Right renal cortex interstitium (tissue), 3 donors: ENCODE measurements around the gene AGAP4. TPM values are rescaled to one million over a fixed set of nuclear protein-coding genes. Genes with fewer than 3 reads are reported as not detected.
"Not testable (repeated sequence)": the region's sequence is repeated elsewhere in the genome, so short reads cannot be mapped to it uniquely, and the experiment has no call there.

Experiments used
- DNase-seq, 3 donors: peaks; one replicate each; pipeline ENCODE4 v3.0.0-alpha.2; 2013; ENCODE audit warnings: low read depth in 3 of 3, low spot score in 2 of 3
- polyA plus RNA-seq, 3 donors: library from polyadenylated mRNA; unstranded; fragments of 120-200 nt; gene quantifications; one replicate each; pipeline ENCODE4 v1.2.1, GENCODE V29; 2013; ENCODE audit not compliant: insufficient read length in 3 of 3

Gene AGAP4
- polyA plus RNA-seq, 3 donors = 23.1 to 31.1 (median 25.4) TPM

- DNase-seq = not testable (repeated sequence)
These were observed 52.5 kb downstream of the AGAP4 start for GRCh38 chr10:45794761-45795160.

GRCh38 chr10:45790694-45791426 lies 56.4 kb downstream of the AGAP4 start:
- DNase-seq = not testable (repeated sequence)

GRCh38 chr10:45789991-45790390 lies 57.3 kb downstream of the AGAP4 start:
- not testable (repeated sequence) for DNase-seq

GRCh38 chr10:45787212-45787741 lies 60.0 kb downstream of the AGAP4 start:
- not testable (repeated sequence) for DNase-seq

GRCh38 chr10:45786217-45786616 lies 61.1 kb downstream of the AGAP4 start:
- not testable (repeated sequence) for DNase-seq

Other genes starting within 250 kb of the AGAP4 start
- gene ZFAND4, start 174.7 kb downstream of the AGAP4 start, polyA plus RNA-seq = 10 to 100 TPM; 13.4 to 16.1 (median 14.7) TPM
- 10 to 100 TPM; 52.7 to 63.7 (median 56.2) TPM for gene WASHC2C, start 120.2 kb downstream of the AGAP4 start, polyA plus RNA-seq
- gene TIMM23, start 125.0 kb upstream of the AGAP4 start, polyA plus RNA-seq = 10 to 100 TPM; 69.7 to 72.7 (median 70.2) TPM
- gene NCOA4, start 183.1 kb upstream of the AGAP4 start, polyA plus RNA-seq = 100 to 1,000 TPM; 225 to 243 (median 235) TPM
- not detected for gene MSMB, start 198.8 kb upstream of the AGAP4 start, polyA plus RNA-seq